GM10266 (cell line): ENCODE results near the gene SPATA9.

Experiments
- DNase-seq: peaks from one replicate; pipeline ENCODE4 v3.0.0; 2012; ENCODE audit errors: extremely low spot score
- CTCF ChIP-seq: IDR thresholded peaks from 2 replicates; pipeline ENCODE4 v1.5.1; 2012; ENCODE audit warnings: mild to moderate bottlenecking, low read depth; ENCODE audit not compliant: control insufficient read depth, insufficient read depth; ENCODE audit errors: missing control alignments

SPATA9 gene

GRCh38 chr5:95727764-95728191, 45.0 kb upstream of the SPATA9 start:
- TF ChIP-seq CTCF: no peak
- no peak for DNase-seq

- DNase-seq: no peak
- TF ChIP-seq CTCF: no peak
These were observed 44.3 kb upstream of the SPATA9 start for GRCh38 chr5:95726811-95727763.

- peak; percentile 40 for DNase-seq
- no peak for TF ChIP-seq CTCF
These were observed 43.4 kb upstream of the SPATA9 start for GRCh38 chr5:95725937-95726810.

- no peak for DNase-seq
- no peak for TF ChIP-seq CTCF
These were observed 42.5 kb upstream of the SPATA9 start for GRCh38 chr5:95725071-95725820.

- TF ChIP-seq CTCF: no peak
These were observed 41.0 kb upstream of the SPATA9 start for GRCh38 chr5:95723632-95724369.

GRCh38 chr5:95721582-95722295, 38.9 kb upstream of the SPATA9 start:
- TF ChIP-seq CTCF: no peak
- DNase-seq: no peak

More at GRCh38 chr5:95723632-95724369, 41.0 kb upstream of the SPATA9 start:
- DNase-seq: no peak
